Fibroblast of the aortic adventitia (primary cell): ENCODE data around the gene HYDIN. TPM values are rescaled to one million over a fixed set of nuclear protein-coding genes. Genes with fewer than 3 reads are reported as not detected.

Experiments
- DNase-seq: peaks from one replicate; pipeline ENCODE4 v3.0.0-alpha.2; 2010; ENCODE audit warnings: low read depth
- H3K4me3 ChIP-seq: 2 replicates; pipeline ENCODE4 v1.5.1; 2011; ENCODE audit warnings: low read depth, mild to moderate bottlenecking, control low read depth, low read length, moderate library complexity
- CTCF ChIP-seq: IDR thresholded peaks from 2 replicates; pipeline ENCODE4 v1.5.1; 2011; ENCODE audit warnings: mild to moderate bottlenecking, low read length, control low read depth, inconsistent platforms; ENCODE audit not compliant: insufficient read depth
- total RNA-seq: library from RNA; depleted of rRNA; stranded (reverse); fragments of >200 nt; gene quantifications from 2 replicates; pipeline ENCODE4 v1.2.3, GENCODE V29; 2012; ENCODE audit warnings: low replicate concordance

The HYDIN gene
- total RNA-seq, 1 donor: 1.5 TPM

GRCh38 chr16:70788668-70789594 is 441.6 kb downstream of the HYDIN start:
- H3K4me3 ChIP-seq: no peak overlapping the region
- TF ChIP-seq CTCF: no peak
- peak; percentile 92 for DNase-seq

GRCh38 chr16:70786020-70786755 is 444.3 kb downstream of the HYDIN start:
- no peak overlapping the region for H3K4me3 ChIP-seq
- no peak for TF ChIP-seq CTCF
- DNase-seq: no peak

GRCh38 chr16:70784692-70785555 is 445.6 kb downstream of the HYDIN start:
- no peak overlapping the region for H3K4me3 ChIP-seq
- no peak for TF ChIP-seq CTCF
- no peak for DNase-seq

GRCh38 chr16:70782237-70782636 is 448.3 kb downstream of the HYDIN start:
- no peak for TF ChIP-seq CTCF
- H3K4me3 ChIP-seq: no peak overlapping the region
- no peak for DNase-seq

GRCh38 chr16:70781800-70782199 is 448.7 kb downstream of the HYDIN start:
- no peak overlapping the region for H3K4me3 ChIP-seq
- no peak for TF ChIP-seq CTCF
- DNase-seq: no peak

- H3K4me3 ChIP-seq: no peak overlapping the region
Measured at GRCh38 chr16:70780546-70780945, 450.0 kb downstream of the HYDIN start.

More at GRCh38 chr16:70780546-70780945, 450.0 kb downstream of the HYDIN start:
- TF ChIP-seq CTCF: no peak
- no peak for DNase-seq
